Spleen (tissue), 11 donors: ENCODE results near the gene CMPK2. TPM values are rescaled to one million over a fixed set of nuclear protein-coding genes. Genes with fewer than 3 reads are reported as not detected.

ENCODE experiments used
- DNase-seq: peaks from one replicate; pipeline ENCODE4 v3.0.0-alpha.2; 2020
- H3K27ac ChIP-seq, 8 donors: fragments of 200-600 bp; sonication (generic) in 7 of 8; 1 replicate in 4 of 8; 2 replicates in 4 of 8; pipeline versions ENCODE4 v1.5.0 to v1.8.0; 2016 to 2021; ENCODE audit warnings: inconsistent platforms in 4 of 8, mild to moderate bottlenecking in 4 of 8, moderate library complexity in 1 of 8
- H3K27me3 ChIP-seq, 7 donors: fragments of 200-600 bp; sonication (generic) in 6 of 7; replicated peaks in 1 of 7; 1 replicate in 4 of 7; 2 replicates in 3 of 7; pipeline versions ENCODE4 v1.5.0 to v1.8.0; 2016 to 2021; ENCODE audit warnings: inconsistent platforms in 3 of 7, mild to moderate bottlenecking in 1 of 7
- H3K36me3 ChIP-seq, 6 donors: fragments of 200-600 bp; sonication (generic) in 5 of 6; 1 replicate in 4 of 6; 2 replicates in 2 of 6; pipeline versions ENCODE4 v1.5.0 to v1.8.0; 2016 to 2021; ENCODE audit warnings: inconsistent platforms in 2 of 6
- H3K4me1 ChIP-seq, 6 donors: fragments of 200-600 bp; sonication (generic) in 5 of 6; 1 replicate in 3 of 6; 2 replicates in 3 of 6; pipeline versions ENCODE4 v1.5.0 to v1.8.0; 2016 to 2021; ENCODE audit warnings: inconsistent platforms in 3 of 6
- H3K4me3 ChIP-seq, 8 donors: fragments of 200-600 bp; sonication (generic) in 7 of 8; 1 replicate in 4 of 8; 2 replicates in 4 of 8; pipeline versions ENCODE4 v1.5.0 to v1.8.0; 2016 to 2021; ENCODE audit warnings: inconsistent platforms in 4 of 8, mild to moderate bottlenecking in 4 of 8, moderate library complexity in 2 of 8
- H3K9me3 ChIP-seq, 8 donors: fragments of 200-600 bp; sonication (generic) in 7 of 8; 1 replicate in 4 of 8; 2 replicates in 4 of 8; pipeline versions ENCODE4 v1.5.0 to v1.8.0; 2016 to 2021; ENCODE audit warnings: inconsistent platforms in 4 of 8
- CTCF ChIP-seq, 11 experiments: fragments of 200-600 bp in 7 of 11; fragments of 450-650 bp in 4 of 11; sonication (generic) in 4 of 11; IDR thresholded peaks in 8 of 11; conservative IDR thresholded peaks in 3 of 11; 1 replicate in 7 of 11; 2 replicates in 4 of 11; pipeline versions ENCODE4 v1.4.0 to v1.8.0; 2016 to 2021; ENCODE audit warnings: antibody characterized with exemption in 11 of 11, inconsistent platforms in 4 of 11, mild to moderate bottlenecking in 1 of 11
- POLR2A ChIP-seq, 3 donors: fragments of 450-650 bp; IDR thresholded peaks; one replicate each; pipeline ENCODE4 v1.5.1; 2017; ENCODE audit warnings: antibody characterized with exemption in 3 of 3, mild to moderate bottlenecking in 1 of 3
- POLR2AphosphoS5 ChIP-seq, 3 donors: sonication (generic); formaldehyde crosslinking; IDR thresholded peaks; one replicate each; pipeline ENCODE4 v1.5.1; 2017; ENCODE audit warnings: antibody characterized with exemption in 3 of 3
- WGBS, 5 donors: extraction: QIAGEN DNeasy Blood & Tissue Kit in 3 of 5; methylation state at CpG; one replicate each; pipeline versions ENCODE4 v1.1.5 to v1.1.7; 2013 to 2018; 5-methylcytosine and 5-hydroxymethylcytosine counted together
- intact Hi-C: fragments of 100-400 bp; cut with DNase I; formaldehyde crosslinking; loops from one replicate; pipeline ENCODE4 v1.15.0; 2023; ENCODE audit warnings: low total_unique reads
- polyA plus RNA-seq, 3 donors: library from polyadenylated mRNA; stranded (reverse); fragments of 200-250 nt; gene quantifications; one replicate each; pipeline ENCODE4 v1.2.1, GENCODE V29; 2013
- total RNA-seq, 7 donors: library from RNA; depleted of rRNA in 3 of 7; stranded (reverse); fragments of >200 nt in 3 of 7; fragmentation: NEBNext Ultra II Directional in 4 of 7; extraction: Animal tissue kit (Norgen Biotek cat#: 25700) in 4 of 7; gene quantifications; one replicate each; pipeline versions ENCODE4 v1.1.0 to v1.2.1, GENCODE V29; 2016 to 2021
- donor health status: healthy with polysubstance abuse.
- donor health status: DM: no; HTN: no; CAD: no; lungs with moderate emphysema.
- donor health status: DM: no; HTN: no; CAD: no.
- donor health status: Bipolar disorder and iron deficiency.
- donor health status: healthy.
- donor health status: DM: no; HTN: no; CAD: no.
- donor health status: DM: yes; HTN: yes; CAD: no.

CMPK2 gene
- total and polyA plus RNA-seq, 10 donors = 2.5 to 18.8 (median 8.9) TPM

GRCh38 chr2:6845903-6846302, 19.8 kb downstream of the CMPK2 start:
- Histone ChIP-seq H3K4me1 (no peaks in the 10 kb centered on the region), H3K9me3 (peaks cover 50 to 100% (median 100%) of the 10 kb centered on the region in 8 donors), H3K27me3 (no peaks in the 10 kb centered on the region), H3K27ac (no peak overlapping the region), H3K4me3 (no peak overlapping the region), H3K36me3 (peaks cover 9 to 65% (median 35%) of the 10 kb centered on the region in 6 donors)
- WGBS, 5 donors = 86 to 94% (median 92%) methylated on average over 2 of the region's 2 CpGs
- no peak for TF ChIP-seq POLR2A (IDR thresholded peaks at IDR 0.05)
- TF ChIP-seq CTCF (IDR thresholded peaks at IDR 0.05 in 8 of 11, conservative IDR thresholded peaks at IDR 0.05 in 3 of 11) = no peak
- TF ChIP-seq POLR2AphosphoS5 (IDR thresholded peaks at IDR 0.05) = no peak
- no peak for DNase-seq
- intact Hi-C loops = no loop called here

- H3K9me3 ChIP-seq = peaks cover 50 to 100% (median 100%) of the 10 kb centered on the region in 8 donors
- no peaks in the 10 kb centered on the region for H3K4me1 ChIP-seq
- WGBS, 5 donors = 72 to 96% (median 86%) methylated on average over 3 of the region's 3 CpGs
- no peak overlapping the region for H3K4me3 ChIP-seq
- H3K27me3 ChIP-seq = no peaks in the 10 kb centered on the region
- no peak overlapping the region for H3K27ac ChIP-seq
- DNase-seq = no peak
- intact Hi-C loops = no loop called here
- TF ChIP-seq POLR2A (IDR thresholded peaks at IDR 0.05) = no peak
- no peak for TF ChIP-seq POLR2AphosphoS5 (IDR thresholded peaks at IDR 0.05)
- TF ChIP-seq CTCF (IDR thresholded peaks at IDR 0.05 in 8 of 11, conservative IDR thresholded peaks at IDR 0.05 in 3 of 11) = no peak
- peaks cover 9 to 65% (median 29%) of the 10 kb centered on the region in 6 donors for H3K36me3 ChIP-seq
Measured at GRCh38 chr2:6845312-6845711, 20.4 kb downstream of the CMPK2 start.

GRCh38 chr2:6841537-6842287, 24.0 kb downstream of the CMPK2 start:
- intact Hi-C loops = no loop called here
- H3K27ac ChIP-seq = no peak overlapping the region

More at GRCh38 chr2:6841537-6842287, 24.0 kb downstream of the CMPK2 start:
- no peak overlapping the region for H3K4me3 ChIP-seq
- WGBS, 5 donors = 88 to 92% (median 90%) methylated on average over 2 of the region's 2 CpGs
- TF ChIP-seq CTCF (IDR thresholded peaks at IDR 0.05 in 8 of 11, conservative IDR thresholded peaks at IDR 0.05 in 3 of 11) (no peak), POLR2A (IDR thresholded peaks at IDR 0.05) (no peak)
- no peaks in the 10 kb centered on the region for H3K27me3 ChIP-seq
- H3K4me1 ChIP-seq = no peaks in the 10 kb centered on the region
- H3K9me3 ChIP-seq = peaks cover 36 to 98% (median 87%) of the 10 kb centered on the region in 8 donors
- no peak for DNase-seq
- peaks cover 0 to 47% (median 2%) of the 10 kb centered on the region in 6 donors for H3K36me3 ChIP-seq
